GOT3 (cell line): ENCODE data around the gene ACAP3.

Source experiments
- DNase-seq: peaks from one replicate; lab custom pipeline; 2025; ENCODE audit warnings: mixed read lengths; lab: John Stamatoyannopoulos, UW

ACAP3 gene

GRCh38 chr1:1345384-1345783 lies 37.7 kb upstream of the ACAP3 start:
- DNase-seq: no peak

DNA sequence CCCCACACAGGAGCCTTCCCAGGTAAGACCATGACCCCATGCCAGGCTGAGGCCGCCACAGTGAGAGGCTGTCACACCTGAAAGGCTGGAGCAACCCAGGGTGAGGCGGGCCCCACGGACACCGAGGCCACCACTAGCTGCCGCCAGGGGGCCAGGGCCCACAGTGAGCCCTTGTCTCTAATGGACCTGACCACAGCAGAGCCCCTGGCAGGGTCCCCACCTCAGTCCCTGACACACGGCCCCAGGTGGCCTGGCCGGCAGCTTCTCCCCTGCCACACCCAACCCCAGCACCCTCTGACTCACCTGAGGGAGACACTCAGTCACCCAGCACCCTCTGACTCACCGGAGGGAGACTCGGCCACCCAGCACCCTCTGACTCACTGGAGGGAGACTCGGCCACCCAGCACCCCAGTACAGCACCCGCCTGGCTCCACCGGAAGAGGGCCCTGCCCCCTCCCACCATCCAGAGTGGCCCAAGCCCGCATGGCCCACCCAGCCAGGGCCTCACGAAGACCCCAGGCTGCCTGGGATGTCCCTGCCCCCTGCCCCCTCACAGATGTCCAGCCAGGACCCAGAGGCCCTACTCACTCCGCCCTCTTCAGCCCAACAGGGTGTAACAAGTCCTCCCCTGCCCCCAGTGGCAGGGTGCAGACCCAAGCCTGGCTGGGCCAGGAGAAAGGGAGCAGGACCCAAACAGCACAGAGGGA lies 37.1 kb upstream of the ACAP3 start:
- DNase-seq: no peak

GRCh38 chr1:1343811-1344421 lies 36.2 kb upstream of the ACAP3 start:
- no peak for DNase-seq

DNA sequence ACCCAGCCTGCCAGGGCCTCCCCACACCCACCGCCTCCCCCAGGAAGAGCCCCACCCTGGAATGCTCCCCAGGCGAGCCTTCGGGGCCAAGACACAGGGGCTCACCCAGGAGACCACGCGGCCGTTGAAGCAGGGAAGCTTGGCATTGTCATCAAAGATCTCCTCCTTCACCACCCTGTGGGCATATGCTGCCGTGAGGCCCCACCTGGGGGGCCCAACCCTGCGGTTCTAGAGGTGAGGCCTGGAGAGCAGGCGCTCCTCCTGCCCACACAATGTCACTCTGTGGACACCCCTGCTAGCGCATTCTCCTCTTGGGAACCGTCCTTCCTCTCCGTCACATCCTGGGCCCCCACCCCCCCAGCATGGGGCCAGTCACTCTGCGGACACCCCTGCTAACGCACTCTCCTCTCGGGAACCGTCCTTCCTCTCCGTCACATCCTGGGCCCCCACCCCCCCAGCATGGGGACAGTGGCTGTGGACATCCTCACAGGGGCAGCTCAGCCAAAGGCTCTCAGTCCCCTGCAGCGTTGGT lies 34.9 kb upstream of the ACAP3 start:
- no peak for DNase-seq

- no peak for DNase-seq
These were observed 34.4 kb upstream of the ACAP3 start for GRCh38 chr1:1342061-1342562.

- DNase-seq: no peak
These were observed 33.9 kb upstream of the ACAP3 start for GRCh38 chr1:1341549-1342021.

DNA sequence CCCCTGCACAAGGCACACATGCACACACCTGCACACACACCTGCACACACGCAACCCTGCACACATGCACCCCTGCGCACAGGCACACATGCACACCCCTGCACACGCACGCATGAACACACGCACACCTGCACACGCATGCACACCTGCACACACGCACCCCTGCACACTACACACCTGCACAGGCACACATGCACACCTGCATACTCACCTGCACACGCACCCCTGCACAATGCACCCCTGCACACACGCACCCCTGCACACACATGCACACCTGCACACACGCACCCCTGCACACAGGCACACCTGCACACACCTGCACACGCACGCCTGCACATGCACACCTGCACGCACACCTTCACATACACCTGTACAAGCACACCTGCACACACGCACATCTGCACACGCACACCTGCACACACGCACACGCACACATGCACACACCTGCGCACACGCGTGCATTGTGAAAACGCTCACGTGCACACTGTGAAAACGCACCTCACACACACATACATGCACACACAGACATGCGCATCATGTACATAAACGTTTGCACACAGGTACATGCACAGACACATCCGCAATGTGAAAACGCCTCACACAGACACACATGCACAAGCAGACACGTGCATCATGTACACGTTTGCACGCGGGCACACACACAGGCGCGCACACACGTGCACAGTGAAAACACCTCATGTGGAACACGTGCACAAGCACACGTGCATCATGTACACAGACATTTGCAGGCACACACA lies 33.2 kb upstream of the ACAP3 start:
- no peak for DNase-seq

DNA sequence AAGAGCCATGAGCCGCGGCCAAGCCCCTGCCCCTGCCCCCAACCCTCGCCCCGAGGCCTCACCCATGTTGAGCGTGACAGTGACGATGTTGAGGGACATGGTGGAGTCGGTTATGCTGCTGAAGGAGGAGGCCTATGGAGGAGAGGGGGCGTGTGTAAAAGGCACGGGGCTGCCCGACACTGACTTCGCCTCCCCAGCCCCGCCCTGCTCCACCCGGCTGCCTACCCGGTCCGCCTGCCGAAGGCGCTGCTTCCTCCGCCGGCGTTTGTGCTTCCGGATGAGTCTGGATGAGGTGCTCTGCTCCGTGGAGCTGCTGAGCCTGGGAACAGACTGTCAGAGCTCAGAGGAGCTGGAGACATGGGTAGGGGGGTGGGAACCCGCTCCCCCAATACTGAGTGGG lies 32.5 kb upstream of the ACAP3 start:
- no peak for DNase-seq

GRCh38 chr1:1338278-1338677 lies 30.5 kb upstream of the ACAP3 start:
- no peak for DNase-seq

DNA sequence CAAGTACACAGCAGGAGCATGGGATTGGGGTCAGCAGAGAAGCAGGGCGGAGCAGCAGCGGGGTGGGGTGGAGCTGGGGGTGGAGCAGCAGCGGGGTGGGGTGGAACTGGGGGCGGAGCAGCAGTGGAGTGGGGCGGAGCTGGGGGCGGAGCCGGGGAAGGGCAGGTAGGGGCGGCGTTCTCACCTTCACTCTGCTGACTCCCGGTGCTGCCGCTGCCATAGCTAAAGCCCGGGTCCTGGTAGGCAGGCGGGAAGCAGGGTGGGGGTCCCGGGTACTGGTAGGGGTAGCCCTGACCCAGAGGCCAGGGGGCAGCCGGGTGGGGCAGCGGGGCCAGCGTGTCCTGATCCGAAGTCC lies 30.0 kb upstream of the ACAP3 start:
- no peak for DNase-seq

DNA sequence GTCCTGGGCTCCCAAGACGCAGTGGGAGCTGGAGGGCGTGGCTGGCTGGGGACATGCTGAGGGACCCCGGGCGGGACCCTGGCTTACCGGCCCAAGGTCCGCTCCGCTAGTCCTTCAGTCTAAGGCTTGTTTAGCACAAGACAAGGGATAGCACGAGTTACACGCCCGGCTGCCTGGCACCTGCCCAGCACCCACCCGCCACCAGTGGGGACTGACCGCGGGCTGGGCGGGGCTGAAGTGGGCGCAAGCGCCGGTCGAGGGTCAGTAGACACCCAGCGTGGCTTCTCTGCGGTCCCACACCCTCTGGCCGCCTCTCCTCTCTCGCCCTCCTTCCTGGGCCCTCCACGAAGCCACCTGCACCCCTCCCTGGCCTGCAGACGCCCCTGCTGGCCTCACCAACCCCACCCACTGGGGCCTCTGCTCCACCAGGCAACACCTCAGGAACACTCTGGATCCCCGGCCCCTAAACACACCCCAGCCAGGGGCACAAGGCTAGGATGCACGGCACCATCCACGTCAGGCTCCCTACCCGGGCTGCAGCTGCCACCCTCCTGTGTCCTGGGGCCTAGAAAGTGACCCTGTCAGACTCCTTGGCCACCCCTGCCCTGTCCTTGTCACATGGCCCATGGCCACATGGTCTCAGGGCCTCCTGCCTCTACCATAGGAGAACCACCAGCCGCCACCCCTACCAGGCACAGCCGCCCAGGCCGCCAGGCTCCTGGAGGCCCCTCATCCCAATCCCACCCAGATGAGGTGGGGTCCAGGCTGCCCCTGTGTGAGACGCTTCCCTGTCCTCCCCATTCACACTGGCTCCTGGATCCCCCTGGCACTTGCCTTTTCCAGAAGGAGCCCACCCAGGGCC lies 29.4 kb upstream of the ACAP3 start:
- DNase-seq: no peak

- no peak for DNase-seq
These were observed 28.7 kb upstream of the ACAP3 start for GRCh38 chr1:1336446-1336845.

DNA sequence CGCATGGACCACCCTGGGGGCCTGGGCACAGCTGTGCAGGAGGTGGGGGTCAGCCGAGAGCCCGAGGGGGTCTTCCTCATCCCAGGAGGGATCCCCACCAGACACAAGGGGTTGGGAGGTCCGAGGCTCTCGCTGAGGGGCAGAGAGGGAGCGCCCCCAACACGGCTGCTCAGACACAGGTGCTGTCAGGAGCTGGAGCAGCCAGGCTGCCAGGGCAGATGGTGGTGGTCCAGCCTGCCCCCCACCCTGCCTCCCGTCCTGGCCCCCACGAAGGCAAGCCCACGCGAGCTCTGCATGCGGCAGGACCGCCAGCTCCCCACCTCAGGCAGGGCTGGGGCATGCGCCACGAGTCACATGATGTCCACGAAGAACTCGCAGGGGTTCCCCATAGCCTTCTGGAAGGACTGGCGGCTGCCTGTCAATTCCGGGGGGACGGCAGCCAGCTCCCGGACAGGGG lies 28.1 kb upstream of the ACAP3 start:
- DNase-seq: no peak

DNA sequence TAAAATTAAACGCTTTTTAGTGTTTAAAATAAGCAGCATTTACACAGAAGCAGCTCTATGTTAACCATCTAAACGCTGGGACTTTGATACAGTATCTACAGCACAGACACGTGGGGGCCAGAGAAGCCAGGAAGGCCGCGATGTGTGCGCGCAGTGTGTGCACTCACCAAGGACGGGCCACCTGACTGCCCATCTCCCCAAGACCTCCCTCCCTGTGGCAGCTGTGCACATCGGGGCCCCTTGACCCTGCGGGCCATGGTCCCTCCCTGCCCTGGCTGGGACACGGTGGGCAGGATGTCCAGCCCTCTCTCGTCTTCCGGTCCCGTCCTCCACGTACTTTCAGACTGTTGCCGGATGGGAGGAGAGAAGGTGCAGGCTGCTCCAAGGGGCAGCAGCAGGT lies 27.6 kb upstream of the ACAP3 start:
- no peak for DNase-seq

GRCh38 chr1:1334835-1335234 lies 27.1 kb upstream of the ACAP3 start:
- no peak for DNase-seq

DNA sequence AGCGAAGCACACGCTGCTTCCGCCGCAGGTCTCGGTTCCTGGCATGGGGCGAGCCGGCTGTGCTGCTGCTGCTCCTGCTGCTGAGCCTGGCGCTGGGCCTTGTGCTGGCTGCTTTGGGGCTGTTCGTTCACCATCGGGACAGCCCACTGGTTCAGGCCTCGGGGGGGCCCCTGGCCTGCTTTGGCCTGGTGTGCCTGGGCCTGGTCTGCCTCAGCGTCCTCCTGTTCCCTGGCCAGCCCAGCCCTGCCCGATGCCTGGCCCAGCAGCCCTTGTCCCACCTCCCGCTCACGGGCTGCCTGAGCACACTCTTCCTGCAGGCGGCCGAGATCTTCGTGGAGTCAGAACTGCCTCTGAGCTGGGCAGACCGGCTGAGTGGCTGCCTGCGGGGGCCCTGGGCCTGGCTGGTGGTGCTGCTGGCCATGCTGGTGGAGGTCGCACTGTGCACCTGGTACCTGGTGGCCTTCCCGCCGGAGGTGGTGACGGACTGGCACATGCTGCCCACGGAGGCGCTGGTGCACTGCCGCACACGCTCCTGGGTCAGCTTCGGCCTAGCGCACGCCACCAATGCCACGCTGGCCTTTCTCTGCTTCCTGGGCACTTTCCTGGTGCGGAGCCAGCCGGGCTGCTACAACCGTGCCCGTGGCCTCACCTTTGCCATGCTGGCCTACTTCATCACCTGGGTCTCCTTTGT lies 26.0 kb upstream of the ACAP3 start:
- DNase-seq: no peak

- no peak for DNase-seq
These were observed 25.2 kb upstream of the ACAP3 start for GRCh38 chr1:1332774-1333480.

DNA sequence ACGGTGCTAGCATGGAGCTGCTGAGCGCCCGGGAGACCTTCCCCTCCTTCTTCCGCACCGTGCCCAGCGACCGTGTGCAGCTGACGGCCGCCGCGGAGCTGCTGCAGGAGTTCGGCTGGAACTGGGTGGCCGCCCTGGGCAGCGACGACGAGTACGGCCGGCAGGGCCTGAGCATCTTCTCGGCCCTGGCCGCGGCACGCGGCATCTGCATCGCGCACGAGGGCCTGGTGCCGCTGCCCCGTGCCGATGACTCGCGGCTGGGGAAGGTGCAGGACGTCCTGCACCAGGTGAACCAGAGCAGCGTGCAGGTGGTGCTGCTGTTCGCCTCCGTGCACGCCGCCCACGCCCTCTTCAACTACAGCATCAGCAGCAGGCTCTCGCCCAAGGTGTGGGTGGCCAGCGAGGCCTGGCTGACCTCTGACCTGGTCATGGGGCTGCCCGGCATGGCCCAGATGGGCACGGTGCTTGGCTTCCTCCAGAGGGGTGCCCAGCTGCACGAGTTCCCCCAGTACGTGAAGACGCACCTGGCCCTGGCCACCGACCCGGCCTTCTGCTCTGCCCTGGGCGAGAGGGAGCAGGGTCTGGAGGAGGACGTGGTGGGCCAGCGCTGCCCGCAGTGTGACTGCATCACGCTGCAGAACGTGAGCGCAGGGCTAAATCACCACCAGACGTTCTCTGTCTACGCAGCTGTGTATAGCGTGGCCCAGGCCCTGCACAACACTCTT lies 24.5 kb upstream of the ACAP3 start:
- DNase-seq: no peak

GRCh38 chr1:1331068-1331965 lies 23.6 kb upstream of the ACAP3 start, which contains the start of gene TAS1R3:
Gene TAS1R3, plus strand, starts transcription at chr1:1331280. Its CDS starts 66 bp downstream, at chr1:1331346.
- DNase-seq: no peak
